ENCODE measurements around the gene PARVG. TPM values are rescaled to one million over a fixed set of nuclear protein-coding genes. Genes with fewer than 3 reads are reported as not detected.

PARVG gene
- total and polyA plus RNA-seq, 2 donors (not counting 3 experiments of a cell fraction or from before 2014, with no cell fraction given) = 0.82 TPM; not detected in 1

DNA sequence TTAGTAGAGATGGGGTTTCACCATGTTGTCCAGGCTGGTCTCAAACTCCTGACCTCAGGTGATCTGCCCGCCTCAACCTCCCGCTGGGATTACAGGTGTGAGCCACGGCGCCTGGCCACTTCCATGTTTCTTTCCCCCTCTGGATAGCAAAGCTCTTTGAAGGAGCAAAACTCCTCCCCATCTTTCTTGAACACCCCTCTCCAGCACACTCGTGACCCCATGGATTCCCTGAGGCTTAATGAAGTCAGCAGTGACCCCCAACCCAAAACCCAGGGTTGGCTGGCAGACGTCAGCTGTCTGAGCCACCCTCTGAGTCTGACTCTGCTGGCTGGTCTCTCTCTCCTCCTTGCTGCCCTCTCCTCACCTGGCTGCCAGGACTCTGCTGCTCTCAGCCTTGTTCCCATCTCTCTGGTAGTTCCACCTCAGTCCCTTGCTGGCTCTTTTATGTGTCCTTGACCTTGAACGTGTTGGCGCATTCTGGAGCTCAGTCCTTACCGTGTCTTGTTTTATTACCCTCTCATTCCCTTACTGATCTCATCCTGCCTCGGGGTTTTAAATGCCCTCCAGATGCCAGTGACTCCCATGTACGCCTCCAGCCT is 44.5 kb downstream of the PARVG start:
- dilution Hi-C loops (cut with MboI; ENCODE audit: extremely low pct_ligation_motif_present, low sequenced_read_pairs) = no loop called here
- no peak for FAIRE-seq

More for the DNA sequence above, 44.5 kb downstream of the PARVG start:
- H2AFZ ChIP-seq (ENCODE audit: low read depth, low read length) = no peak overlapping the region
- TF ChIP-seq, protein P1, sequence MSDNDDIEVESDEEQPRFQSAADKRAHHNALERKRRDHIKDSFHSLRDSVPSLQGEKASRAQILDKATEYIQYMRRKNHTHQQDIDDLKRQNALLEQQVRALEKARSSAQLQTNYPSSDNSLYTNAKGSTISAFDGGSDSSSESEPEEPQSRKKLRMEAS (IDR thresholded peaks at IDR 0.05; ENCODE audit: insufficient read depth, insufficient read length) = no peak
- TF ChIP-seq EZH2 (IDR thresholded peaks at IDR 0.05; ENCODE audit: borderline replicate concordance, low read depth, low read length, severe bottlenecking) = no peak
- TF ChIP-seq POLR2A (IDR thresholded peaks at IDR 0.05; ENCODE audit: low read depth, low read length) = no peak
- TF ChIP-seq, protein P2, sequence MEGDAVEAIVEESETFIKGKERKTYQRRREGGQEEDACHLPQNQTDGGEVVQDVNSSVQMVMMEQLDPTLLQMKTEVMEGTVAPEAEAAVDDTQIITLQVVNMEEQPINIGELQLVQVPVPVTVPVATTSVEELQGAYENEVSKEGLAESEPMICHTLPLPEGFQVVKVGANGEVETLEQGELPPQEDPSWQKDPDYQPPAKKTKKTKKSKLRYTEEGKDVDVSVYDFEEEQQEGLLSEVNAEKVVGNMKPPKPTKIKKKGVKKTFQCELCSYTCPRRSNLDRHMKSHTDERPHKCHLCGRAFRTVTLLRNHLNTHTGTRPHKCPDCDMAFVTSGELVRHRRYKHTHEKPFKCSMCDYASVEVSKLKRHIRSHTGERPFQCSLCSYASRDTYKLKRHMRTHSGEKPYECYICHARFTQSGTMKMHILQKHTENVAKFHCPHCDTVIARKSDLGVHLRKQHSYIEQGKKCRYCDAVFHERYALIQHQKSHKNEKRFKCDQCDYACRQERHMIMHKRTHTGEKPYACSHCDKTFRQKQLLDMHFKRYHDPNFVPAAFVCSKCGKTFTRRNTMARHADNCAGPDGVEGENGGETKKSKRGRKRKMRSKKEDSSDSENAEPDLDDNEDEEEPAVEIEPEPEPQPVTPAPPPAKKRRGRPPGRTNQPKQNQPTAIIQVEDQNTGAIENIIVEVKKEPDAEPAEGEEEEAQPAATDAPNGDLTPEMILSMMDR (IDR thresholded peaks at IDR 0.05; ENCODE audit: extremely low read depth in 1 of 2, insufficient read depth in 1 of 2, low read depth in 1 of 2, low read length in 2 of 2) = no peak
- TF ChIP-seq GATA2 (IDR thresholded peaks at IDR 0.05; ENCODE audit: insufficient read depth, insufficient read length, low read depth, low read length) = no peak
- TF ChIP-seq POLR2AphosphoS5 (IDR thresholded peaks at IDR 0.05; ENCODE audit: insufficient read depth, low read depth, low read length) = no peak
- TF ChIP-seq JUN (IDR thresholded peaks at IDR 0.05; ENCODE audit: borderline replicate concordance, insufficient read depth, insufficient read length, low read depth) = no peak
- no peak for TF ChIP-seq FOS (IDR thresholded peaks at IDR 0.05; ENCODE audit: borderline replicate concordance, insufficient read depth, low read length)
- no peak for TF ChIP-seq MYC (IDR thresholded peaks at IDR 0.05; ENCODE audit: low read depth, low read length)
- H4K20me1 ChIP-seq (replicated peaks; ENCODE audit: control insufficient read depth, extremely low read depth, insufficient read depth, low read length) = no peaks in the 10 kb centered on the region
- H3K4me2 ChIP-seq (ENCODE audit: insufficient read depth, low read length) = no peak overlapping the region
- intact Hi-C loops (cut with micrococcal nuclease) = no loop called here
- no peaks in the 10 kb centered on the region for H3K36me3 ChIP-seq (ENCODE audit: control insufficient read depth in 2 of 2, extremely low read depth in 1 of 2, insufficient read depth in 2 of 2, low read length in 2 of 2)
- H3K27ac ChIP-seq (ENCODE audit: insufficient read depth, low read depth, low read length) = no peak overlapping the region
- H3K79me2 ChIP-seq (ENCODE audit: control insufficient read depth, insufficient read depth, low read length) = no peaks in the 10 kb centered on the region
- H3K9me1 ChIP-seq (replicated peaks; ENCODE audit: control insufficient read depth, extremely low read depth, insufficient read depth, low read length) = no peaks in the 10 kb centered on the region
- ChIA-PET CTCF (no interaction called here), POLR2A (no interaction called here)
- H3K9ac ChIP-seq (replicated peaks; ENCODE audit: extremely low read depth, insufficient read depth, low read length) = no peak overlapping the region
- DNase-seq (ENCODE audit: low read depth, low spot score) = no peak
- H3K9me3 ChIP-seq (replicated peaks; ENCODE audit: control insufficient read depth, insufficient read depth, low read length) = no peaks in the 10 kb centered on the region
- no peaks in the 10 kb centered on the region for H3K27me3 ChIP-seq (ENCODE audit: control insufficient read depth in 2 of 2, insufficient read depth in 2 of 2, low read length in 2 of 2)
- H3K4me1 ChIP-seq (ENCODE audit: control insufficient read depth, extremely low read depth, insufficient read depth, low read length) = no peaks in the 10 kb centered on the region
- no peak overlapping the region for H3K4me3 ChIP-seq (replicated peaks in 1 of 3; ENCODE audit: insufficient read depth in 1 of 3, low read depth in 1 of 3, low read length in 3 of 3)
- BruUV-seq (replicated peaks) = no TSS peak

All from endothelial cell of umbilical vein (primary cell).